Anterior cingulate cortex (tissue), 58 donors: ENCODE data around the gene MMEL1.
A peak's percentile ranks its signal among the peaks of the same experiment; 100 is the strongest.

Experiments
- DNase-seq, 58 donors: peaks; one replicate each; lab custom pipeline; 2025; lab: John Stamatoyannopoulos, UW

Gene MMEL1

GRCh38 chr1:2547210-2548067 is 85.4 kb downstream of the MMEL1 start:
- DNase-seq, result peak in 3 of 58 donors; percentile 37 to 62 (median 55)

- peak in 47 of 58 donors; percentile 25 to 88 (median 55) for DNase-seq
Measured at GRCh38 chr1:2546515-2547209, 86.2 kb downstream of the MMEL1 start.

DNA sequence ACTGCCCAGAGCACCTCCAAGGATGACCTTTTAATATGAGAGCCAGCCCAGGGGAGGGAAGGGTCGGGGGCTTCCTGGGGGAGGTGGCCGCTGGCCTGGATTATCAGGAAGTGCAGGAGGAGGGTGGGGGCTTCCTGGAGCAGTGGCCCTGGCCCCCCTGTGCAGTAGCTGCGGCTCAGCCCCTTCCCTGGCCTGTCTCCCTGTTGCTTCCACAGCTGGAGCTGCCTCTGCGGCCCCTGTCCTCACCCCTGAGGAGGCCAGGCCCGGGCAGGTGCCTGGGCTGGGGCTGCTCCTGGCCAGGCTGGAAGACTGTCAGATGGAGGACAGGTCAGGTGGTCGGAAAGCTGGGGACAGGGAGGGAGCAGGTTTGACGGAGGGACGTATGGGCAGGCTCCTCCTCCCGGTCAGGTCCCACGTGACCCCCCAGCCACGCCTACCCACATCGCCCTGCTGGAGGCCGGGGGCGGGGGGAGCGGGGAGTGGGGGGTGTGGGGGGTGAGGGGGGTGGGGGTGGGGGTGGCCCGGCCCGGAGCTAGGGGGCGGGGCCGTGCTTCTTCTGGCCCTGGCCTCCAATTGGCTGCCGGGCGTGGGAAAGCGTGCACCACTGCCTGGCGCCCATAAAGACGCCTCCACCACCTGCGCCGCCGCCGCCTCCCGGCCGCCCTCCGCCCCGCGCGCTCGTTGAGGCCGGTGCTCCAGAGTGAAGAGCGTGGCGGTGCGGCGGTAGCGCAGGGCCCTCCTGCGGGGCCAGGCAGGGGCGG is 86.9 kb downstream of the MMEL1 start:
- peak in 55 of 58 donors; percentile 32 to 89 (median 74) for DNase-seq

DNA sequence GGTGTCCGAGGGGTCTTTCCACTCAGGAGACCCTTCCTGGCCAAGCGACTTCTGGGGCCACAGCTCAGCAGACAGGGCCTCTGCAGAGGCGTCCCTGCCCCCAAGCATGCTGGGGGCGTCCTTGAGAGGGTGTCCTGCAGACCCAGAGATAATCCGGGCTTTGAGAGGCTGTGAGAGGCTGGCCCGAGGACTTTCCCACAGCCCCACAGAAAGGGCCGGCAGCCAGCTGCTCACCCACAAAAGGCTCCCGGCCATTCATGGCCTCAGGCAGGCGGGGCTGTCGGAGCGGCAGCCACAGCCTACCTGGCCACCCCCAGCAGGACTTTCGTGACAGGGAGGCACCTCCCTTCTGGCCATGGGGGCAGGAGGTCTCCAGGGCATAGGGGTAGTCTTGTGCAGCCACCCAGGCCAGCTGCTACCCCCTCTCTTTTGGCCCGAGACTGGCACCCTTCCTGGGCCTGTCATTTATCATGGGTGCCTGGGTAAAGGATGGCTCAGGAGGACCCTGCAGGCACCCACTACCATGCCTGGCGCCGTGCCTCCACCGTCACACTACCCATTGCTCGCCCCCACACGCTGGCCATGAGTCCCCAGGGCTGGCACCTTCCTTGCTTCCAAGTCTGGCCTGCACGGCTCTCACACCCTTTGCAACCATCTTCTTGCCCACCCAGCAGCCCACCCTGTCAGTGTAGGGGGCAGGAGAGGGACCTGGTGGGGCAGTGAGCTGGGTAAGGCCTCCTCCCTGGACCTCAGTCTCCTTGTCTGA is 87.8 kb downstream of the MMEL1 start:
- DNase-seq, result peak in 32 of 58 donors; percentile 21 to 71 (median 48)

- DNase-seq, result peak in 22 of 58 donors; percentile 7 to 71 (median 50)
Measured at GRCh38 chr1:2544093-2544874, 88.5 kb downstream of the MMEL1 start.

GRCh38 chr1:2543543-2544092 is 89.2 kb downstream of the MMEL1 start:
- DNase-seq, result peak in 51 of 58 donors; percentile 27 to 86 (median 62)

- DNase-seq, result no peak
Measured at GRCh38 chr1:2542246-2542915, 90.4 kb downstream of the MMEL1 start.

DNA sequence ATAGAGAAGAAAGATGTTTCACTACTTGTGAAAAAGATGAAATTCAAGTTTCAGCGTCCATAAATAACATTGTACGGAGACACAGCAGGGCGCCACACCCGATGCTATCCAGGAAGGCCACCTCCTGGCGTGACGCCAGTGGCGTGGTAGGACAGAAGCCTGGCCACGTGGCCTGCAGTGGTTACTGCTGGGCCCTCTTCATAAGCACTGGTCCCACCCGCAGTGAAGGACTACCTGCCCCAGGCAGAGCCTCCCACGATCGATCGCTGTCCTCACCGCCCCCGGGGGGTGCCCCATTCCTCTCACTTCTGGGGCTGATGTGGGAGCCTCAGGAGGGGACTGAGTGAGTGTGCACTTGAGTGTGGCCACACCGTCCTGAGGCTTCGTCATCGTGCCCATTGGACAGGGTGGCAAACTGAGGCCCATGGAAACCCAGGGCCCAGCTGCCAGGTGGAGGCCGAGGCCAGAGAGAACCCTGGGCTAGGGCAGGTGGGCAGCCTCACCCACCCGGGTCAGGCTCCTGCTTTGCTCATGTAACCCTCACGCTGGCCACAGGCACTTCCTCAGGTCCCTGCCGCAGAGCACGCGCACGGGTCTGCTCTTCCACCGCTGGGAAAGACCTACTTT is 91.1 kb downstream of the MMEL1 start:
- DNase-seq, result no peak

DNA sequence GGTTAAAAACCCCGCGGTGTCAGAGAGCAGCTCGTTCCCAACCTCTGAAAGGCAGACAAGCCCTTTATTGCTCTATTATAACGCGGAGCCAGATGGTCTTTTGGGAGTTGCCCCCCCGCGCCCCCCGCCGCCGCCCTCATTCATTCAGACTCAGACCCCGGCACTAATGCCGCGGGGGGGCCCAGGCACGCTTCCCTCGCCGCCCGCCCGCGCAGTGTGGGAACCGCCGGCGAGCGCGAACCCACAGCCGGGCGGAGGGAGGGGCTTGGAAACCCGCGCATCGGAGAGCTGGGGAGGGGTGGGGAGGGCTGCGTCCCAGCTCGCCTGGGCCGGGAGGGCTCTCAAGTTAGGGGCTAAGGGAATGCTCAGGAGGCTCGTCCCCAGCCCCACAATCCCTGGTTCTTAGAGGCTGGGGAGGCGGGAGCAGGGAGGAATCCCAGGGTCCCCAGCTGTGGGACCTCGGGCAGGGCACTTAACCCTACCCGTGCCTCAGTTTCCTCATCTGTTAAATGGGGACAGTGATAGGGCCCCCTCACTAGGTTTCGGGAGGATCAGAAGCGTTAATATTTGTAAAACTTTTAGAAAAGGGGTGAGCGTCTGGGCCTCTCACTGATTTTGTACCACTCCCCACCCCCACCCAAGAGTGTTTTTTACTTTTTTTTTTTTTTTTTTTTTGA is 91.9 kb downstream of the MMEL1 start:
- DNase-seq, result peak in 7 of 58 donors; percentile 9 to 60 (median 27)
